Fibroblast of lung (primary cell): ENCODE data around the gene DCDC2B. TPM values are rescaled to one million over a fixed set of nuclear protein-coding genes. Genes with fewer than 3 reads are reported as not detected.

ENCODE experiments used
- DNase-seq, 2 donors: peaks; one replicate each; pipeline versions ENCODE4 v3.0.0 to v3.0.0-alpha.2; 2010; ENCODE audit warnings: low read depth in 2 of 2
- H2AFZ ChIP-seq: 2 replicates; pipeline ENCODE4 v1.5.1; 2012; ENCODE audit warnings: low read length, control low read depth, inconsistent platforms
- H3K27ac ChIP-seq: 2 replicates; pipeline ENCODE4 v1.5.1; 2011; ENCODE audit warnings: low read length, control low read depth; ENCODE audit not compliant: insufficient read depth
- H3K27me3 ChIP-seq: 2 replicates; pipeline ENCODE4 v1.5.1; 2011; ENCODE audit warnings: mild to moderate bottlenecking, low read length; ENCODE audit not compliant: control insufficient read depth, insufficient read depth
- H3K36me3 ChIP-seq: 2 replicates; pipeline ENCODE4 v1.5.1; 2011; ENCODE audit warnings: low read length; ENCODE audit not compliant: control insufficient read depth, insufficient read depth
- H3K4me1 ChIP-seq: 2 replicates; pipeline ENCODE4 v1.5.1; 2011; ENCODE audit warnings: low read length; ENCODE audit not compliant: control insufficient read depth, insufficient read depth; ENCODE audit errors: extremely low read depth
- H3K4me2 ChIP-seq: 2 replicates; pipeline ENCODE4 v1.5.1; 2011; ENCODE audit warnings: low read length, control low read depth; ENCODE audit not compliant: insufficient read depth; ENCODE audit errors: extremely low read depth
- H3K4me3 ChIP-seq, 4 experiments: fragments of 200-600 bp in 1 of 4; sonication (generic) in 1 of 4; replicated peaks in 1 of 4; 2 replicates each; pipeline ENCODE4 v1.5.1; 2011 to 2016; ENCODE audit warnings: low read length in 4 of 4, low read depth in 3 of 4, mild to moderate bottlenecking in 3 of 4, control low read depth in 2 of 4, inconsistent platforms in 1 of 4, mixed read lengths in 1 of 4; ENCODE audit not compliant: insufficient read depth in 1 of 4; ENCODE audit errors: control extremely low read depth in 1 of 4
- H3K79me2 ChIP-seq: 2 replicates; pipeline ENCODE4 v1.5.1; 2012; ENCODE audit warnings: mild to moderate bottlenecking, low read length, inconsistent platforms; ENCODE audit not compliant: control insufficient read depth, insufficient read depth
- H3K9ac ChIP-seq: 2 replicates; pipeline ENCODE4 v1.5.1; 2011; ENCODE audit warnings: mild to moderate bottlenecking, low read length, control low read depth; ENCODE audit not compliant: insufficient read depth
- H3K9me3 ChIP-seq: 2 replicates; pipeline ENCODE4 v1.5.1; 2012; ENCODE audit warnings: low read depth, low read length; ENCODE audit not compliant: control insufficient read depth, insufficient read depth
- H4K20me1 ChIP-seq: 2 replicates; pipeline ENCODE4 v1.5.1; 2011; ENCODE audit warnings: low read length; ENCODE audit not compliant: control insufficient read depth, insufficient read depth; ENCODE audit errors: extremely low read depth
- CTCF ChIP-seq, 2 donors: IDR thresholded peaks in 1 of 2; conservative IDR thresholded peaks in 1 of 2; 1 replicate in 1 of 2; 2 replicates in 1 of 2; pipeline ENCODE4 v1.5.1; 2011 to 2012; ENCODE audit warnings: low read length in 2 of 2, control low read depth in 1 of 2, inconsistent platforms in 1 of 2, low read depth in 1 of 2, mild to moderate bottlenecking in 1 of 2
- EZH2 ChIP-seq: IDR thresholded peaks from 2 replicates; pipeline ENCODE4 v1.5.1; 2012; ENCODE audit warnings: low read length, control low read depth, mild to moderate bottlenecking; ENCODE audit errors: missing control alignments
- polyA plus RNA-seq, 2 donors: library from polyadenylated mRNA; depleted of rRNA in 1 of 2; stranded (reverse) in 1 of 2; unstranded in 1 of 2; fragments of >200 nt; gene quantifications; 2 replicates each; pipeline ENCODE4 v1.2.1, GENCODE V29; 2011 to 2012; ENCODE audit warnings: missing spikeins in 1 of 2
- total RNA-seq: library from RNA; depleted of rRNA; stranded (reverse); fragments of >200 nt; gene quantifications from 2 replicates; pipeline ENCODE4 v1.2.1, GENCODE V29; 2014

DCDC2B gene
- total and polyA plus RNA-seq, 2 donors (not counting 1 experiment from before 2014, with no cell fraction given): not detected

- peak overlapping the region; percentile 67 for H2AFZ ChIP-seq
- no peaks in the 10 kb centered on the region for H3K9me3 ChIP-seq
- H3K9ac ChIP-seq: peak overlapping the region; percentile 78
- DNase-seq: peak; percentile 58 to 68
- peak overlapping the region; percentile 86 for H3K27ac ChIP-seq
- H3K79me2 ChIP-seq: no peaks in the 10 kb centered on the region
- peaks cover 5% of the 10 kb centered on the region for H3K36me3 ChIP-seq
- peak overlapping the region; percentile 64 to 81 (median 77) for H3K4me3 ChIP-seq
- no peaks in the 10 kb centered on the region for H4K20me1 ChIP-seq
- TF ChIP-seq CTCF (conservative IDR thresholded peaks at IDR 0.05 in 1 of 2, IDR thresholded peaks at IDR 0.05 in 1 of 2; ENCODE audit: low read depth in 1 of 2, low read length in 2 of 2) (no peak), EZH2 (no peak)
- H3K27me3 ChIP-seq: no peaks in the 10 kb centered on the region
- H3K4me1 ChIP-seq: peaks cover 6% of the 10 kb centered on the region
- peak overlapping the region; percentile 94 for H3K4me2 ChIP-seq
Measured at GRCh38 chr1:32241001-32241763, 32.3 kb downstream of the DCDC2B start.

DNA sequence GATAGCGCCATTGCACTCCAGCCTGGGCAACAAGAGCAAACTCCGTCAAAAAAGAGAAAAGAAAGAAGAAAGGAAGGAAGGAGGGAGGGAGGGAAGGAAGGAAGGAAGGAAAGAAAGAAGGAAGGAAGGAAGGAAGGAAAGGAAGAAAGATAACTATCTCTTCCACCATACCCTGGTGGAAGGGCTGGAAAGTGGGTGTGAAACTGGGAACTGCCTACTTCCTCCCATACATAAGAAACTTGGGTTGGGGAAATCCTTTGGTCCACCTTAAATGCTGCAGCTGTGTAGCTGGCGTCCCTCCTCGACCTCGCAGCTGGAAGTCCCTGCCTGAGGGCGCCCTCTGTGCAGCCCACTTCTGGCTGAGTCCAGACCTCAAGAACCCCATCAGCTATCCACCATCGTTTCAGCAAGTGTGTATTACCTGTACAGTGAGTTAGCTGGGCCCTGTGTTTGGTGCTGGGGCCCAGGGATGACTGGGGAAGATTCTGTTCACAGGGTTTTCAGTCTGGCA is 33.5 kb downstream of the DCDC2B start:
- peak in 1 of 2 donors; percentile 43 for DNase-seq
- TF ChIP-seq CTCF (conservative IDR thresholded peaks at IDR 0.05 in 1 of 2, IDR thresholded peaks at IDR 0.05 in 1 of 2; ENCODE audit: low read depth in 1 of 2, low read length in 2 of 2) (no peak), EZH2 (no peak)

GRCh38 chr1:32246888-32247273 is 38.0 kb downstream of the DCDC2B start, which contains the start of gene FAM167B:
Gene FAM167B (plus strand): TSS chr1:32247222. CDS start chr1:32247422, 200 bp downstream.
- Histone ChIP-seq H3K36me3 (no peaks in the 10 kb centered on the region), H3K27me3 (no peaks in the 10 kb centered on the region), H3K4me2 (no peak within 1 kb of the TSS), H3K4me1 (peaks cover 17% of the 10 kb centered on the region), H3K9me3 (no peaks in the 10 kb centered on the region), H3K79me2 (no peaks in the 10 kb centered on the region), H2AFZ (no peak within 1 kb of the TSS), H3K27ac (peak within 1 kb of the TSS; percentile 64), H4K20me1 (no peaks in the 10 kb centered on the region), H3K4me3 (no peak within 1 kb of the TSS), H3K9ac (no peak within 1 kb of the TSS)
- peak; percentile 69 to 72 for DNase-seq
- TF ChIP-seq EZH2: no peak

More for the DNA sequence above, 33.5 kb downstream of the DCDC2B start:
- H3K9ac ChIP-seq: no peak overlapping the region
- no peaks in the 10 kb centered on the region for H4K20me1 ChIP-seq
- no peak overlapping the region for H3K27ac ChIP-seq
- H3K4me1 ChIP-seq: peaks cover 14% of the 10 kb centered on the region
- H3K36me3 ChIP-seq: peaks cover 5% of the 10 kb centered on the region
- H2AFZ ChIP-seq: peak overlapping the region; percentile 26
- peak overlapping the region; percentile 76 for H3K4me2 ChIP-seq
- H3K9me3 ChIP-seq: no peaks in the 10 kb centered on the region
- H3K79me2 ChIP-seq: no peaks in the 10 kb centered on the region
- no peaks in the 10 kb centered on the region for H3K27me3 ChIP-seq
- peak overlapping the region in 1 of 4 experiments; percentile 44 for H3K4me3 ChIP-seq
